Activated gamma-delta T cell (primary cell): ENCODE measurements around the gene TP73.

Experiments
- DNase-seq: peaks from one replicate; lab custom pipeline; 2025; lab: John Stamatoyannopoulos, UW
- total RNA-seq, 2 donors: gene quantifications; one replicate each; lab custom pipeline; 2026; lab: John Stamatoyannopoulos, UW

Gene TP73
- total RNA-seq: 0 to 0.87 reads per million in 2 donors

- no peak for DNase-seq
Observed at GRCh38 chr1:3651930-3652547, at the start of gene TP73. TSS of gene TP73 (plus strand) at chr1:3652516. CDS start at chr1:3682366, 29,850 bp downstream.

GRCh38 chr1:3603156-3603555, 49.2 kb upstream of the TP73 start:
- DNase-seq: no peak

GRCh38 chr1:3603571-3604467, 48.5 kb upstream of the TP73 start:
- no peak for DNase-seq

GRCh38 chr1:3604468-3604974, 47.8 kb upstream of the TP73 start:
- DNase-seq: no peak

- DNase-seq: no peak
Observed at GRCh38 chr1:3604997-3605823, 47.1 kb upstream of the TP73 start.

- DNase-seq: no peak
Observed at GRCh38 chr1:3606779-3607702, 45.3 kb upstream of the TP73 start.

GRCh38 chr1:3607703-3608065, 44.6 kb upstream of the TP73 start:
- DNase-seq: no peak

- DNase-seq: no peak
Observed at GRCh38 chr1:3608154-3608553, 44.2 kb upstream of the TP73 start.

- no peak for DNase-seq
Observed at GRCh38 chr1:3609016-3609768, 43.1 kb upstream of the TP73 start.

- no peak for DNase-seq
Observed at GRCh38 chr1:3609769-3610526, 42.4 kb upstream of the TP73 start.

- no peak for DNase-seq
Observed at GRCh38 chr1:3610527-3611169, 41.7 kb upstream of the TP73 start.

GRCh38 chr1:3611170-3612019, 40.9 kb upstream of the TP73 start, which contains the start of gene MEGF6:
TSS of gene MEGF6 (minus strand) at chr1:3611508. CDS start at chr1:3611268, 240 bp downstream.
- peak; percentile 50 for DNase-seq

- DNase-seq: no peak
Observed at GRCh38 chr1:3612123-3612522, 40.2 kb upstream of the TP73 start.

GRCh38 chr1:3614755-3615742, 37.3 kb upstream of the TP73 start:
- no peak for DNase-seq

- no peak for DNase-seq
Observed at GRCh38 chr1:3616861-3617260, 35.5 kb upstream of the TP73 start.

GRCh38 chr1:3617806-3618345, 34.4 kb upstream of the TP73 start:
- no peak for DNase-seq

GRCh38 chr1:3618531-3618880, 33.8 kb upstream of the TP73 start:
- DNase-seq: no peak
